ENCODE results near the gene TPMT.

DNA sequence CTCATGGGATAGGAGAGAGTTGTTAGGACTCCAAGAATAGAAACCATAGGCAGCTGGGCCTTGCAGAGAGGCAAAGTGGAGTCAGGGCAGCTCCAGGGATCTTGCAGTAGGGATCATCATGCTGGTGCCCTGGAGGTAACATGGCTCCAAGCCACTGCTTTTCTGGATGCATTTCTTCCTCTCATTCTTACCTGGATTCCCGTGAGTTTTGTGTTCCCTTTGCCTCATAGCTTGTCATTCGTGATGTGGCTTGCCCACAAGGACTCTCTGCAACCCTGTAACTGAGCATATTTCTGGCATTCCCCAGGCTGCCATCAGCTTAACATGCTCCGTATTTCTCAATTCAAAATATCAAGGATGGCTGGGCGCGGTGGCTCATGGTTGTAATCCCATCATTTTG is 37.7 kb downstream of the TPMT start:
- TF ChIP-seq, protein P1, sequence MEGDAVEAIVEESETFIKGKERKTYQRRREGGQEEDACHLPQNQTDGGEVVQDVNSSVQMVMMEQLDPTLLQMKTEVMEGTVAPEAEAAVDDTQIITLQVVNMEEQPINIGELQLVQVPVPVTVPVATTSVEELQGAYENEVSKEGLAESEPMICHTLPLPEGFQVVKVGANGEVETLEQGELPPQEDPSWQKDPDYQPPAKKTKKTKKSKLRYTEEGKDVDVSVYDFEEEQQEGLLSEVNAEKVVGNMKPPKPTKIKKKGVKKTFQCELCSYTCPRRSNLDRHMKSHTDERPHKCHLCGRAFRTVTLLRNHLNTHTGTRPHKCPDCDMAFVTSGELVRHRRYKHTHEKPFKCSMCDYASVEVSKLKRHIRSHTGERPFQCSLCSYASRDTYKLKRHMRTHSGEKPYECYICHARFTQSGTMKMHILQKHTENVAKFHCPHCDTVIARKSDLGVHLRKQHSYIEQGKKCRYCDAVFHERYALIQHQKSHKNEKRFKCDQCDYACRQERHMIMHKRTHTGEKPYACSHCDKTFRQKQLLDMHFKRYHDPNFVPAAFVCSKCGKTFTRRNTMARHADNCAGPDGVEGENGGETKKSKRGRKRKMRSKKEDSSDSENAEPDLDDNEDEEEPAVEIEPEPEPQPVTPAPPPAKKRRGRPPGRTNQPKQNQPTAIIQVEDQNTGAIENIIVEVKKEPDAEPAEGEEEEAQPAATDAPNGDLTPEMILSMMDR (IDR thresholded peaks at IDR 0.05): no peak
- no peak for TF ChIP-seq POLR2A (IDR thresholded peaks at IDR 0.05)

Measured in esophagus squamous epithelium (tissue), 4 donors.